ENCODE results near the gene INAFM1. TPM values are rescaled to one million over a fixed set of nuclear protein-coding genes. Genes with fewer than 3 reads are reported as not detected.
"Not testable (repeated sequence)": the region's sequence is repeated elsewhere in the genome, so short reads cannot be mapped to it uniquely, and the experiment has no call there.

INAFM1 gene
- polyA plus RNA-seq, 1 experiment, result 2.9 TPM

- TF ChIP-seq CTCF (IDR thresholded peaks at IDR 0.05; ENCODE audit: insufficient read depth, low read depth, low read length), result no peak
- H3K36me3 ChIP-seq (ENCODE audit: control insufficient read depth, insufficient read depth, low read length), result peaks cover 24% of the 10 kb centered on the region
- no peak for DNase-seq (ENCODE audit: low read depth)
- CTCF ChIA-PET, result interaction anchor here (0.6 to 5.9 kb wide), 6 partner anchors 11 to 134 kb away, joined by 3 to 85 read pairs (median 4); no protein-coding TSS in a partner anchor
- POLR2A ChIA-PET, result interaction anchor here (0.8 to 1.6 kb wide), 3 partner anchors 17 to 1242 kb away, joined by 3 to 15 read pairs (median 5); partner anchors contain the start of gene INAFM1
- no peaks in the 10 kb centered on the region for H3K27me3 ChIP-seq (ENCODE audit: control insufficient read depth, insufficient read depth, low read length)
- peak overlapping the region; percentile 54 for H3K4me3 ChIP-seq (ENCODE audit: low read depth, low read length)
These were observed 17.1 kb upstream of the INAFM1 start for GRCh38 chr19:47257411-47258169.

- ChIA-PET CTCF (no interaction called here), POLR2A (no interaction called here)
- DNase-seq (ENCODE audit: low read depth), result no peak
- peak overlapping the region; percentile 54 for H3K4me3 ChIP-seq (ENCODE audit: low read depth, low read length)
- no peak for TF ChIP-seq CTCF (IDR thresholded peaks at IDR 0.05; ENCODE audit: insufficient read depth, low read depth, low read length)
- no peaks in the 10 kb centered on the region for H3K27me3 ChIP-seq (ENCODE audit: control insufficient read depth, insufficient read depth, low read length)
- H3K36me3 ChIP-seq (ENCODE audit: control insufficient read depth, insufficient read depth, low read length), result peaks cover 24% of the 10 kb centered on the region
These were observed 16.3 kb upstream of the INAFM1 start for GRCh38 chr19:47258434-47258833.

- no peak for TF ChIP-seq CTCF (IDR thresholded peaks at IDR 0.05; ENCODE audit: insufficient read depth, low read depth, low read length)
- Histone ChIP-seq H3K4me3 (ENCODE audit: low read depth, low read length) (no peak overlapping the region), H3K27me3 (ENCODE audit: control insufficient read depth, insufficient read depth, low read length) (no peaks in the 10 kb centered on the region), H3K36me3 (ENCODE audit: control insufficient read depth, insufficient read depth, low read length) (peaks cover 25% of the 10 kb centered on the region)
- ChIA-PET CTCF (no interaction called here), POLR2A (no interaction called here)
- DNase-seq (ENCODE audit: low read depth), result no peak
These were observed 15.7 kb upstream of the INAFM1 start for GRCh38 chr19:47258895-47259555.

- ChIA-PET CTCF (interaction anchor here (0.9 to 1.5 kb wide), 3 partner anchors 24 to 452 kb away, joined by 3 to 4 read pairs (median 3); partner anchors contain the start of gene EHD2), POLR2A (no interaction called here)
- H3K4me3 ChIP-seq (ENCODE audit: low read depth, low read length), result no peak overlapping the region
- no peaks in the 10 kb centered on the region for H3K27me3 ChIP-seq (ENCODE audit: control insufficient read depth, insufficient read depth, low read length)
- no peak for TF ChIP-seq CTCF (IDR thresholded peaks at IDR 0.05; ENCODE audit: insufficient read depth, low read depth, low read length)
- H3K36me3 ChIP-seq (ENCODE audit: control insufficient read depth, insufficient read depth, low read length), result peaks cover 33% of the 10 kb centered on the region
- no peak for DNase-seq (ENCODE audit: low read depth)
These were observed 14.2 kb upstream of the INAFM1 start for GRCh38 chr19:47260476-47260875.

- DNase-seq (ENCODE audit: low read depth); H3K27me3 ChIP-seq (ENCODE audit: control insufficient read depth, insufficient read depth, low read length); H3K4me3 ChIP-seq (ENCODE audit: low read depth, low read length); POLR2A ChIA-PET: not testable (repeated sequence)
- peaks cover 40% of the 10 kb centered on the region for H3K36me3 ChIP-seq (ENCODE audit: control insufficient read depth, insufficient read depth, low read length)
- CTCF ChIA-PET, result interaction anchor here (0.8 to 1.1 kb wide), 2 partner anchors 12 to 18 kb away, joined by 3 read pairs; no protein-coding TSS in a partner anchor
These were observed 12.5 kb upstream of the INAFM1 start for GRCh38 chr19:47261946-47262793.

Data from BJ (cell line).